ENCODE data around the gene NOTCH4. TPM values are rescaled to one million over a fixed set of nuclear protein-coding genes. Genes with fewer than 3 reads are reported as not detected.
"Not testable (repeated sequence)": the region's sequence is repeated elsewhere in the genome, so short reads cannot be mapped to it uniquely, and the experiment has no call there.

NOTCH4 gene
- total RNA-seq, 2 donors from 2014 or later: 0.60 to 1.0 TPM

- ATAC-seq (no peak), DNase-seq (no peak)
- Mint-ChIP-seq H3K4me3 (no peak overlapping the region), H3K27ac (peak overlapping the region; percentile 39), H3K36me3 (ENCODE audit: low read depth) (no peaks in the 10 kb centered on the region), H3K27me3 (no peaks in the 10 kb centered on the region), H3K4me1 (peaks cover 10% of the 10 kb centered on the region)
- H3K9me3 ChIP-seq (ENCODE audit: control insufficient read depth, low read length, poor library complexity, severe bottlenecking): no peaks in the 10 kb centered on the region
Observed at GRCh38 chr6:32212076-32212760, 11.6 kb downstream of the NOTCH4 start.

GRCh38 chr6:32211432-32211831 lies 12.4 kb downstream of the NOTCH4 start:
- peak overlapping the region; percentile 39 for H3K27ac Mint-ChIP-seq
- not testable (repeated sequence) for ATAC-seq; H3K36me3 Mint-ChIP-seq (ENCODE audit: low read depth); H3K27me3 Mint-ChIP-seq; H3K4me1 Mint-ChIP-seq; DNase-seq; H3K4me3 Mint-ChIP-seq; H3K9me3 ChIP-seq (ENCODE audit: control insufficient read depth, low read length, poor library complexity, severe bottlenecking)

GRCh38 chr6:32210191-32210601 lies 13.7 kb downstream of the NOTCH4 start:
- Mint-ChIP-seq H3K27me3 (no peaks in the 10 kb centered on the region), H3K4me1 (peaks cover 8% of the 10 kb centered on the region), H3K4me3 (no peak overlapping the region), H3K27ac (no peak overlapping the region), H3K36me3 (ENCODE audit: low read depth) (no peaks in the 10 kb centered on the region)
- ATAC-seq (no peak), DNase-seq (no peak)
- no peaks in the 10 kb centered on the region for H3K9me3 ChIP-seq (ENCODE audit: control insufficient read depth, low read length, poor library complexity, severe bottlenecking)

GRCh38 chr6:32208996-32209395 lies 14.9 kb downstream of the NOTCH4 start:
- H3K27me3 Mint-ChIP-seq: peaks cover 4% of the 10 kb centered on the region
- peaks cover 6% of the 10 kb centered on the region for H3K4me1 Mint-ChIP-seq
- DNase-seq: no peak
- no peak for ATAC-seq
- H3K4me3 Mint-ChIP-seq: no peak overlapping the region
- peaks cover 2% of the 10 kb centered on the region for H3K36me3 Mint-ChIP-seq (ENCODE audit: low read depth)
- H3K9me3 ChIP-seq (ENCODE audit: control insufficient read depth, low read length, poor library complexity, severe bottlenecking): no peaks in the 10 kb centered on the region
- H3K27ac Mint-ChIP-seq: no peak overlapping the region

GRCh38 chr6:32204268-32204715 lies 19.6 kb downstream of the NOTCH4 start:
- Mint-ChIP-seq H3K27ac (no peak overlapping the region), H3K4me3 (no peak overlapping the region), H3K4me1 (peaks cover 2% of the 10 kb centered on the region), H3K36me3 (ENCODE audit: low read depth) (peaks cover 2% of the 10 kb centered on the region), H3K27me3 (peaks cover 4% of the 10 kb centered on the region)
- H3K9me3 ChIP-seq (ENCODE audit: control insufficient read depth, low read length, poor library complexity, severe bottlenecking): no peaks in the 10 kb centered on the region
- ATAC-seq (no peak), DNase-seq (no peak)

GRCh38 chr6:32203426-32204267 lies 20.2 kb downstream of the NOTCH4 start:
- Mint-ChIP-seq H3K27me3 (peaks cover 4% of the 10 kb centered on the region), H3K4me3 (no peak overlapping the region), H3K36me3 (ENCODE audit: low read depth) (peaks cover 2% of the 10 kb centered on the region), H3K4me1 (peaks cover 2% of the 10 kb centered on the region), H3K27ac (no peak overlapping the region)
- ATAC-seq: no peak
- no peak for DNase-seq
- no peaks in the 10 kb centered on the region for H3K9me3 ChIP-seq (ENCODE audit: control insufficient read depth, low read length, poor library complexity, severe bottlenecking)

GRCh38 chr6:32202186-32202585 lies 21.7 kb downstream of the NOTCH4 start:
- Mint-ChIP-seq H3K4me1 (peaks cover 2% of the 10 kb centered on the region), H3K4me3 (no peak overlapping the region), H3K36me3 (ENCODE audit: low read depth) (peaks cover 2% of the 10 kb centered on the region), H3K27me3 (peaks cover 4% of the 10 kb centered on the region), H3K27ac (no peak overlapping the region)
- no peak for ATAC-seq
- H3K9me3 ChIP-seq (ENCODE audit: control insufficient read depth, low read length, poor library complexity, severe bottlenecking): no peaks in the 10 kb centered on the region
- no peak for DNase-seq

- H3K4me1 Mint-ChIP-seq: peaks cover 11% of the 10 kb centered on the region
- no peak overlapping the region for H3K4me3 Mint-ChIP-seq
- no peak overlapping the region for H3K27ac Mint-ChIP-seq
- peaks cover 2% of the 10 kb centered on the region for H3K36me3 Mint-ChIP-seq (ENCODE audit: low read depth)
- ATAC-seq (no peak), DNase-seq (no peak)
- H3K27me3 Mint-ChIP-seq: peaks cover 4% of the 10 kb centered on the region
- H3K9me3 ChIP-seq (ENCODE audit: control insufficient read depth, low read length, poor library complexity, severe bottlenecking): no peaks in the 10 kb centered on the region
Observed at GRCh38 chr6:32200711-32201475, 23.0 kb downstream of the NOTCH4 start.

GRCh38 chr6:32198866-32199265 lies 25.0 kb downstream of the NOTCH4 start:
- no peaks in the 10 kb centered on the region for H3K9me3 ChIP-seq (ENCODE audit: control insufficient read depth, low read length, poor library complexity, severe bottlenecking)
- Mint-ChIP-seq H3K36me3 (ENCODE audit: low read depth) (no peaks in the 10 kb centered on the region), H3K4me3 (peak overlapping the region; percentile 57), H3K27me3 (no peaks in the 10 kb centered on the region), H3K4me1 (peaks cover 23% of the 10 kb centered on the region), H3K27ac (no peak overlapping the region)
- no peak for DNase-seq
- no peak for ATAC-seq

- Mint-ChIP-seq H3K4me1 (peaks cover 29% of the 10 kb centered on the region), H3K27me3 (no peaks in the 10 kb centered on the region), H3K27ac (no peak overlapping the region), H3K36me3 (ENCODE audit: low read depth) (no peaks in the 10 kb centered on the region), H3K4me3 (peak overlapping the region; percentile 57)
- no peaks in the 10 kb centered on the region for H3K9me3 ChIP-seq (ENCODE audit: control insufficient read depth, low read length, poor library complexity, severe bottlenecking)
- ATAC-seq (no peak), DNase-seq (no peak)
Observed at GRCh38 chr6:32198345-32198696, 25.5 kb downstream of the NOTCH4 start.

- Mint-ChIP-seq H3K4me3 (peak overlapping the region; percentile 92), H3K4me1 (peaks cover 34% of the 10 kb centered on the region), H3K27ac (peak overlapping the region; percentile 94), H3K27me3 (no peaks in the 10 kb centered on the region), H3K36me3 (ENCODE audit: low read depth) (no peaks in the 10 kb centered on the region)
- no peaks in the 10 kb centered on the region for H3K9me3 ChIP-seq (ENCODE audit: control insufficient read depth, low read length, poor library complexity, severe bottlenecking)
- ATAC-seq (no peak), DNase-seq (no peak)
Observed at GRCh38 chr6:32196682-32197616, 26.9 kb downstream of the NOTCH4 start.

GRCh38 chr6:32195902-32196681 lies 27.8 kb downstream of the NOTCH4 start:
- ATAC-seq: peak; percentile 84
- no peaks in the 10 kb centered on the region for H3K9me3 ChIP-seq (ENCODE audit: control insufficient read depth, low read length, poor library complexity, severe bottlenecking)
- peaks cover 7% of the 10 kb centered on the region for H3K36me3 Mint-ChIP-seq (ENCODE audit: low read depth)
- peak overlapping the region; percentile 92 for H3K4me3 Mint-ChIP-seq
- DNase-seq: peak in 2 of 3 donors; percentile 40
- H3K27me3 Mint-ChIP-seq: no peaks in the 10 kb centered on the region
- H3K4me1 Mint-ChIP-seq: peaks cover 40% of the 10 kb centered on the region
- peak overlapping the region; percentile 94 for H3K27ac Mint-ChIP-seq
